ENCODE measurements around the gene SERGEF. TPM values are rescaled to one million over a fixed set of nuclear protein-coding genes. Genes with fewer than 3 reads are reported as not detected.
A peak's percentile ranks its signal among the peaks of the same experiment; 100 is the strongest.

Gene SERGEF
- total RNA-seq, 1 experiment from 2014 or later: 31.7 TPM

DNA sequence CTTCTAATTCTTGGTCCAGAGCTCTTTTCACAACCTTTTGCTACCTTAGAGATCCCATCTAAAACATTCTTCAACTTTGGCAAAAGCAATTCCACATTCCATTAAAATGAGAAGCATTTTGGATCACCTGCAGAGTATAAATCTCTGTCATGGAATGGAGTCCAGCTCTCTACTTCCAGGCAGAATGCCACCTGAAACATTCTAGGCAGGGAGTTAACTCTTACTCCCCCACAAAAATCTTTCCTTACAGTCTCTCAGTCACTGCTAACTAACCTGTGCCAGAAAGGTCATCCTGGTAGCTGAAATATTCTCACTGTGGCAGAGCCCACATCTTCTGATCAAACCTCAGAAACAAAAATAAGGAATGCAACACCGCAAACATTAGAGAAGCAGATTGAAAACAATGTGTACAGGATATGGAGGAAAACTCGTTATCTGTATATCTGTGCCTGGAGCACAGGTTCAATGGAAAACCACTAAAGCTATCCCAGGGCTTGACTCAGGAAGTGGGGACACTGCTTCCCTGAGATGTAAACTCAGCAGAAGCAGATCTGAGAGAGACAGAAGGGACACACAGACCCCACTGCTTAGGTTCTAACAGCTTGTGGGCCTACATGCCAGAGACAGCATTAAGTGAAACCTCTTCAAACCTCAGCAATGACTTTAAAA is 199.3 kb downstream of the SERGEF start:
- DNase-seq (ENCODE audit: low read depth): no peak

DNA sequence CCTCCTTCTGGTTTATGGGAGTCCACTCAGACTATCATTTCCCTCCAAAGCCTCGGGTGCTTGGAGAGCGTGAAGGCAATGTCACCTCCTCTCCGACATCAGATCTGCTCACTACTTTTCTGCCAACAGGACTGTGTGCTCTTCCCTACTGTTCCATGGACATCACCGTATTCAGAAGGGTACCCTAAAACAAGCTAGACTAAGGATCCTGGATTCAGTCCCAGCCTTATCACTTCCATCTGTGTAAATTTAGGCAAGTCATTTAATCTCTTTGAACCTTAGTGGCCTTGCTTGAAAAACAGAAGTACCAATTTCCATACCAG is 200.0 kb downstream of the SERGEF start:
- no peak for DNase-seq (ENCODE audit: low read depth)

DNA sequence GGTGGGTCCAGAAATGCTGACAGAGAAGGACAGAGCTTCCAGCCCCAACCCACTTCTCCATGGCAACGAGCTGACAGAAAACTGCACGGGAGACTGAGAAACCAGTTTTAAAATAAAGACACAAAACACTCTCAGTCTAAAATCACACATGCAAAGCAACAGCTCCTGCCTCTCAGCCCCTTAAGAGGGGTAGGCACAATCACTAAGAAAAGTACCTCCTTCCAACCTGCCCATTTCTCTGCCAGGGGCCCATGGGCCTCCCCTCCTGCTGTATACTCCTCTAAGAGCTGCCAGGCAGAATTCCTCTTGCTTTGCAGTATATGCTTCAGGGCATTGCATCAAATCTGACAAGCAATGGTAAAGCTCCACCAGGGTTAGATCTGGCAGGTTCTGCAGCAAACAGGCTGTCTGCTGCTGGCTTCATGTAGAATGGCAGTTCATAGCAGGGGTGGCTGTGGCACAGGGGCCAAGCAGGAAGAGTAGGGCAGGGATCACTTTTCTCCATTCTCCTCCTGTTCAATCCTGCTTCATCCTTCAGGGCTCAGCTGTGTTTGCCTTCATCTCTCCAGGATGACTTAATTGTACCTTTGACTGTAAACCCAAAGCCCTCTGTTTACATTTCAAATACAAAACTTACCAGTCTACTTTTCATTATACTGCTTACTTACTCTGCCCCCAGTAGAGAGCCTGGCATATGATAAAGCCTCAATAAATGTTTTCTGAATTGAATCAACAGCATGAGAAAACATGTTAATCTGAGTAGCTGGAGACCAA is 200.6 kb downstream of the SERGEF start:
- no peak for DNase-seq (ENCODE audit: low read depth)

- DNase-seq (ENCODE audit: low read depth): no peak
Observed at GRCh38 chr11:17811352-17811751, 201.5 kb downstream of the SERGEF start.

DNA sequence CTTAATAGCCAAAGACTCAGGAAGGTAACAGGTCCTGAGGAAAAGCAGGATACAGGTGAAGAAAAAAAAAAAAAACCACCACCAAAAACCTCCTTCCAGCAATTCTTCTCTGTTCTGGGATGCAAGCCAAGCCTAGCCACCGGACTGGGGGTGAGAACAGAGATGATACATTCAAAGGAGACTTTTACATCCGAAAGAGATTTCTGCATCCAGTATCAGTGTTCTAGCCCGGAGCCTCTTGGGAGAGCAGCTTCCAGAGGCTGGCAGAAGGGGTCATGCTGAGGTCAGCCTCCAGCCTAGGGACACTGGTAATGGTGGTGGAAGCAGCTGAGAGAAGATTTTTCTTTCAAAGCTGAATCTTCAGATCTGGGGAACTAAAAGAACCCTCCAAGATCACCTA is 202.1 kb downstream of the SERGEF start:
- DNase-seq (ENCODE audit: low read depth): no peak

DNA sequence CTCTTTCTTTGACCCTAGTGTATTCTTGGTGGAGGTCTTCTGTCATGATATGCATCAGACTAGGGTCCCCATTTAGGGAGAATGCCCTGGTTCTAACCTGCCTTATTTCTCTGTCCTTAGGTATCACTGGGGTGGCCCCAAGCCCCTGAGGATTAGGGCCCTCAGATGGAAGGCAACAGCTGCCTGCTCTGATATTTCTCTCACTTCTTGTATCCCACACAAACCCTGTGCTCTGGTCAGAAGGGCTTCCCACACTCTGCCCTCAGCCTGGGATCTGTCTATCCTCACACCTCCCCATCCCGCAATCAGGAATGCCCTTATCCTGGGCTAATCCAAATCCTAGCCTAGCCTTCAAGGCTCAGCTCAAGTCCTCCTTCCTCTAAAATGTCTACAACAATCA is 202.8 kb downstream of the SERGEF start:
- DNase-seq (ENCODE audit: low read depth): no peak

DNA sequence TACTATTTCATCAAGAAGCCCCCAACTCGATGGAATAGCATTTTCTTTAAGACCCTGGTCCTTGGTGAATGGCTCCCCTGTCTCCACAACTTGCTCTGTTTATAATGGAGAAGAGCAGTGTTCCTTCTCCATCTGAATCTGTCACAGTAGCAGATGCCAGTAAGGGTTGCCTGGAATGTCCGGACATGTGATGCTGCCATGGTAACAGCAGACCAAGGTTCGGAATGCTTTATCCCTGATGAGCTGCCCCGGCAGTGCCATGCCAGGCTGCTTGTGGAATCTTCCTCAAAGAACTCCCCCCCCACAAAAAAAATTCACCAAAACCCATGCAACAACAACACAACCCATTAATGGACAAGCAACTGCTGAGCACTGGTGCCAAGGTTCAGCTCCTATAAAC is 205.8 kb downstream of the SERGEF start:
- DNase-seq (ENCODE audit: low read depth): no peak

GRCh38 chr11:17805873-17806272 is 207.0 kb downstream of the SERGEF start:
- no peak for DNase-seq (ENCODE audit: low read depth)

DNA sequence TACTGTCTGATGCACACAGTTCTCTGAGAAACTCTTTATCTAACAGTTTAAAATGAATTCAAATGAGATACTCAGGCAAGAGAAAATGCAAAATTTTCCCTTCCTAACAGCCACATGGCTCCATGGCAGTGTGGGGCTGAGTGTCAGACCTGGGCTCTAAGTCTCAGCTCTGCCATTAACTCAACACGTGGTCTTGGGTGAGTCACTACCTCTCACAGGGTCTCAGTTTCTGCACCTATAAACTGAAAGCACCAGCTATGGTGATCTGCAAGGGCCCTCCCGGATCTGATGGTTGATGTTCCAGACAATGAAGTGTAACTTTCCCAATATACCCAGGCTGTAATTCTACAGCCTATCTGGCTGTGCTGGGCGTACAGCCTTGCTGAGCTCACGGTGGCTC is 207.8 kb downstream of the SERGEF start:
- peak; percentile 34 for DNase-seq (ENCODE audit: low read depth)

- DNase-seq (ENCODE audit: low read depth): no peak
Observed at GRCh38 chr11:17803754-17804334, 209.0 kb downstream of the SERGEF start.

DNA sequence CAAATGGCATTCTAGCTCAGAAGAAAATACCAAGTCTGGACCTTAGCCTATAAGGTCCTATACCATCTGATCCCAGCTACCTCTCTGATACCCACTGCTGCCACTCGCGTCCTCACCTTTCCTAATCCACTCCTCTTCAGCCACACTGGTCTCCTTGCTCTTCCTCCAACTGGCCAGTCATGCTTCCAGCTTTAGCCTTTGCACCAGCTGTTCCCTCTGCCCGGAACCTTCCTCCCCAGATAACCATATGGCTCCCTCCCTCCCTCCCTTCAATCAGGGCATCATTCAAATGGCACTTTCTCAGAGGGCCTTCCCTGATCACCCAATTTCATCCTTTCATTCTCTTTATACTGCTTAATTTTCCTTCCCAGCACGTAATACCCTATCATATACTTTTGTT is 210.4 kb downstream of the SERGEF start:
- no peak for DNase-seq (ENCODE audit: low read depth)

- DNase-seq (ENCODE audit: low read depth): no peak
Observed at GRCh38 chr11:17801166-17801565, 211.7 kb downstream of the SERGEF start.

DNA sequence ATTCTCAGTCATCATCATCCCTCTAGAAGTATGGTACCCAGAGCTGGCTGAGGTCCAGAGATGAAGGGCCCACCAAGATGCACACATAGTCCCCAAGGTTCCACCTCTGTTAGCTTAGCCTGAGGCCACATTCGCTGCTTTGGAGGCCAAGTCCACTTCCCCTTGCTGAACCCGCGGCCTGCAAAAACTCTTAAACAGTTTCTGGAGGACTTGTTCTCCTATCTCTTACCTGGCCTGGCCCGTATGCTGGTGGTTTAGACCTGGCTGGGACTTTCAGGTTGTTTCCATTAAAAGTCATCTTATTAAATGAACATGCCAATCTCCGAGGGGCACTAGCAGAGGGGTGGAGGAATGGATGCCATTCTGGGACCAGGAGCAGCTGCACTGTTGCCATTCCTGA is 213.7 kb downstream of the SERGEF start:
- DNase-seq (ENCODE audit: low read depth): no peak

DNA sequence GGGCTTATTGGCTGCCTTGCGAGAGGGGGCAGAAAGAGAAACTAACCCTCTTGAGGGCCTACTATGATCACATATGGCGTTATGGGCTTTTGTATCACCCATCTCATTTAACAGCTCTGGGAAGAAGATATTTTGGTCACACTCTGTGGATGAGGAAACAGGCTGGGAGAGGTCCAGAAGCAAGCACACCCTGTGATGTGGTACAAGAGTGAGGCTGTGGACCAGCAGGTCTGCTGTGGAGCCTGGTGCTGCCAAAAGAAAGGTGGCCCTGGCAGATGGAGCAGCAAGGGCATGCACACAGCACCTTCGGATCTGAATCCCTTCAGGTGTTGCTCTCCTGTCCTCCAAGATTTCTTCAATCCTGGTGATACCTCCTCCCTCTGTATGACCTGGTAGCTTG is 214.1 kb downstream of the SERGEF start:
- DNase-seq (ENCODE audit: low read depth): no peak

- DNase-seq (ENCODE audit: low read depth): no peak
Observed at GRCh38 chr11:17798253-17798652, 214.6 kb downstream of the SERGEF start.

- DNase-seq (ENCODE audit: low read depth): no peak
Observed at GRCh38 chr11:17796154-17796553, 216.7 kb downstream of the SERGEF start.

GRCh38 chr11:17794981-17795380 is 217.9 kb downstream of the SERGEF start:
- DNase-seq (ENCODE audit: low read depth): no peak

GRCh38 chr11:17793642-17794170 is 219.1 kb downstream of the SERGEF start:
- no peak for DNase-seq (ENCODE audit: low read depth)

- no peak for DNase-seq (ENCODE audit: low read depth)
Observed at GRCh38 chr11:17792161-17792560, 220.7 kb downstream of the SERGEF start.

DNA sequence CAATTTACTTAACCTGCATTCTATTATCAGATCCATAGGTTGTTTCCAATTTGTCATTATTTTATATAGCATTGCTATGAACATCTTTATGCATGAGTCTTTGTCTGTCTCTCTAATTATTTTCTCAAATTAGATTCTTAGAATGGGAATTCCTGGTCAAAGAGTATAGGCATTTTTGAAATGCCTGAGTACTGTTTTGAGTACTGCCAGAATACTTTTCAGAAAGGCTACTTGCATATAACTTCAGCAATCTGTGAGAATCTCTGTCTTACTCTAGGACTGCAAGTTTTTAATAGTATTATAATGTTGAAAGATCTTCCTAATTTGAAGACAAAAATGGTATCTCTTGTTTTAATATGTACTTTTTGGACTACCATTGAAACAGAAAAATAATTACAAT is 221.7 kb downstream of the SERGEF start:
- no peak for DNase-seq (ENCODE audit: low read depth)

- DNase-seq (ENCODE audit: low read depth): no peak
Observed at GRCh38 chr11:17790453-17790852, 222.4 kb downstream of the SERGEF start.

DNA sequence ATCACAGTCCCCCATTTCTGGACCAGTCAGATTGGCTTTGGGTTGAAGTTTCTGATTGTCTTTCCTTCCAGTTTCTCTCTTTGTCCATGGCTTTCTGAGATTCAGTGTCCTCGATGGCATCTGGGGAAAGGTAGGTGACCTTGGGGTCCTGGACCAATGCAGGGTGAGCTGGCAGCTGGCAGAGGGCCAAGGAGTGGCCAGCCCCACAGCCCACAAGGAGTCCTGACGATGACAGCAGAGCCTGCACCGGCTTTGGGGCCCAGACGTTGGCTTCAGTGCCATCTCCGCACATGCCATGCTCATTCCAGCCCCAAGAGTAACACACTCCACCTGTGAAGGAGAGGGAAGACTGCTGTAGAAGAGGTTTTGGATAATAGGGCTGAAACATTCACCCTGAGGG is 224.8 kb downstream of the SERGEF start:
- DNase-seq (ENCODE audit: low read depth): no peak
